Activated CD8-positive, alpha-beta memory T cell treated with anti-CD3 and anti-CD28 coated beads, Interleukin-2, amount 50 U/mL, for 48 hours (primary cell): Measurements from ENCODE around the gene SYT7.

Source experiments
- DNase-seq: peaks from one replicate; pipeline ENCODE4 v3.0.0-alpha.2; 2020

Gene SYT7

DNA sequence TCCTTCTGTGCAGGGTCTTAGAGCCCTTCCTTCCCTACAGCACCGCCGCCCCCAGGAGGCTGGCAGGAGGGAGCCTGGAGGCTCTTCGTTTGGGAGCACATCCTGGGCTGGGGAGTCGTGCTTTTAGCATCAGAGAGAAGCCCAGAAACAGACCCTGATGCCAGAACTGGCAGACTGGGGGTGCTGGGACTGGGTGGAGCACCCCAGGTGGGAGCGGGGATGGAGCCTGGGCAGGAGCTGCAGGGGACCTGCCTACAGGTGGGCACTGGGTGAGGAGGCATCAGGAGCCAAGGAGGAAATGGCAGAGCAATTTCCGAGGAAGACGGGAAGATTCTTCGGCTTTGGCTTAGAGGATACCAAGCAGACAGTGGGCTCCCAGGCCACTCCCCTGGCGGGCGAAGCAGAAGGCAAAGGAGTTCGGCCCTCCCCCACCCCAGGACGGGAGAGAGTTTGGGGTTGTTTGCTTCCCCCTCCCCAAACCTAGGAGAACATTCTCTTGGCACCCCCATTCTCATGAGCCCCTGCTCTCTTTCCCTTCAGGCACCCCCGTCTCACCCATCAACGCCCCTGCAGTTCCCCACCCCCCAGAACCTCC lies 1.1 kb downstream of the SYT7 start:
- no peak for DNase-seq

DNA sequence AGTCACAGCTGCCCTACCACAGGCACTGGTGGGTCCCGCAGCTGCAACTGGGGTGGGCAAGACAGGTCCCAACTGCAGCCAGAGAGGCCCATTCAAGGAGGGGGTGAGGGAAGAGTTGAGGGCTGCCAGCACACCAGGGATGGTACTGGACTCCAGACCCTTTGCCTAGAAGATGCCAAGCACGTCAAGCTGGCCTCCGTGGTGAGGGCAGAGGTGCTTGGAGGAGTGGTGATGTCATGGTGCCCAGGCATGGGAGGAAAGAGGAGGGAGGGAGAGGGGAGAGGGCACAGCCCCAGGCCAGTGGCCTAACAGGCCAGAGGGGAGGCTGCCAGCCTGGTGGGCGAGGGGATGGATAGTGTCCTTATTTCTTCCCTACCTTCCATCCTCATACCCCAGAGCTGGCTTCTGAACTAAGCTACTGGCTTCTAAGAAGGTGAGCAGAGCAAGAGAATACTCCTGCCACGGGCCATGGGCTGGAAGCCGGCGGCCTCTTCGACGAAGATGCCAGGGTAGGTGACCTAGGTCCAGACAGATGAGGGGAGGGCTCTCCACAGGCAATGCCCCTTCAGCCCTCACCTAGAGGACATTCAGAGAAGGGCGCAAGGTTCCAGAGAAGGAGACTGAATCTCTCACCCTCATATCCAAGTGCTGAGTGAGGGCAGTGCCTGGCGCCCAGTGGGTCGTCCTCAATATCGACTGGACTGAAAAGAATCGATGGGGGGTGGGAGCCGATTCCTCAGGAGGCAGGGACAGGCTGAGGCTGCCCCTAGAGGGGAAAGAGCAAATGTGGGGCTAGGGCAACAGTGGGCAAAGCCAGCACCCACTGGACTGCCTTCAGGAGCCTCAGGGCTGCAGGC lies 1.8 kb downstream of the SYT7 start:
- no peak for DNase-seq

DNA sequence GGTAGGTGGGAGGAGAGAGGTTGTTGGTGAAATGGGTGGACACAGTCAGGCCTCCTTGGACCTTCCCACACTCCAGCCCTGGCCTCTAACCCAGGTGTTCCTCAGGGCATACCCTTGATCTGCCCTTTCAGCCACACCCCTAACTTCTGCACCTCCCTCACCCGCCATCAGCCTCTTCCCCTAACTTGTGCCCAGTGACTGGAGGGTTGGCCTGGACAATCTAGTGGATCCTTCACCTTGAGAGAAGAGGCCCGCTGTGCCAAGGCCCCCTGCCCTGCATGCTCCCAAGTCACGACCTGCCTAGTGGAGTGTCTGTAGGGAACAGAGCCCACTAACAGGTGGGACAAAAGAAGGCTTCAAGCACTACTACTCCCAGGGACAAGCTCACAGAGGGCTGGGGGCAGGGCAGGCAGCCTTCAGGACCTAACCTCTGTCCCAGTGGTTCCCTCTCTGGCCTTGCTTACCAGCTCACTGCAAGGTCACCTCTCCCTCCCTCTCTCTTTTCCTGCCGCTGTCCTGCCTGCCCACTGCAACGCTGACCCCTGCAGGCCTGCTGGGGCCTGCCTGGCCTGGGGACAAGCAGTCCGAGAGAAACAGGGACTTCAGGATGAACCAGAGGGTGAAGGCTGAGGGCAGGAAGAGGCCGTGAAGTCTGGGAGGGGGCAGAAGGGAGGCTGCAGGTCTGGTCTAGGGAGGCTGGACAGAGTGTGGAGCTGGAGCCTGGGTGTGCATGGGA lies 3.3 kb downstream of the SYT7 start:
- no peak for DNase-seq

DNA sequence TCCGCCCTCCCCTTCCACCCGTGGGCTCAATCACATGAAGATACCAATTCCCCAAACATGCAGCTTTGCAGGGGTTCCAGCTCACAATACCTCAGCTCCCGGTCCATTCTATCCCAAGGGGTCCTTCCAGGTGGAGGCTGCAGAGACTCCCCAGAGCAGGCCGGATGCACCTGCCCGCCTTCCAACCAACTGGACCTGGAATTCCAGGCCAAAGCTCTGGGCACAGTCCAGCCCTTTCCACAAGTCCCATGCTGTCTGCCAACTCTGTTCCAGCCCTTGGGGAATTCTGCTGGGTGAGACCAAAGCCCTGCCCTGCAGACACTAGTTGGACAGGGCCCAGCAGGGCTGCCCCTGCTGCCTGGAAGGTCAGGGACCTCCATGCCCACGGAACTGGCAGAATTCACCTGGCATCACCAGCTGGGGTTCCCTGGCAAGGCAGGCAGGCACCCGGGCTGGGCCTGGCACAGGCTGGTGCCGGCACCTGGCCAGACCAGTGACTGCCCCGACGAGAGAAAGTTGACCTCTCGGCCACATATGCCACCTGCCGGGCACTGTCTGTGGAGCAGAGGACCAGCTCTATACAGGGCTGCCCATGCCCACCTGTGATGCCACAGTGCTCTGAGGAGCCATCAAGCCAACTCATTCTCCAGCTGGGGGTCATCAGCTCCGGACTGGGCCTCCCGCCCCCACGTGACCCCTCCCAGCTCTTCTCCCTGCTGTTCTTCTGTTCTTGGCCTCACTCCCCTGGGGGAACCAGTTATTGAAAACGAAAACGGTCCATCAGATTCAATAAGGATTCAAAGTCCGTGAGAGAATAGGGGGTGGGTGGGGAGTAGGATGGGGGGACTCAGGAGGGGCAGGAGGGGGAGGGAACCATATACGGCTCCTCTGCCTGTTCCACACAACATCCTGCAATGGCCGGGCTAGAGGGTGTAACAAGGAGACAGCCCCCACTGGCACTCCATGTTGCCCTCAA lies 4.7 kb downstream of the SYT7 start:
- DNase-seq, result no peak

DNA sequence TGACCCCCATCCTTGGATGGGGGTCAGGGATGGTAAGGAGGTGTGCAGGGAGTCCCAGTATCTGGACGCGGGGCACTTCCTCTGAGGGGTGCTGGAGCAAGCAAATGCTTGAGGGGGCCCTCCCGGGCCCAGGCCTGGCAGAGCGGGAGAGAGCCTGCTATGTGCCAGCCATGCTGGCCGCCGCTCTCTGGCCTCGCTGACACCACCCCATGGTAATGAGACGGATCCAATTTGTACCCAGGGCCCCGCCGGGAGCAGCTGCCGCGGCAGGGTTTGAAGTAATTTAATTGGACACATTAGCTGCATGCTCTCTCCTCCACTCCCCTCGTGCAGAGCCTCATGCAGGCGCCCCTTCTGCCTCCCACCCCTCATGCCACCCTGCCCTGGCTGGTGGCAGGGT lies 6.3 kb downstream of the SYT7 start:
- DNase-seq, result no peak

DNA sequence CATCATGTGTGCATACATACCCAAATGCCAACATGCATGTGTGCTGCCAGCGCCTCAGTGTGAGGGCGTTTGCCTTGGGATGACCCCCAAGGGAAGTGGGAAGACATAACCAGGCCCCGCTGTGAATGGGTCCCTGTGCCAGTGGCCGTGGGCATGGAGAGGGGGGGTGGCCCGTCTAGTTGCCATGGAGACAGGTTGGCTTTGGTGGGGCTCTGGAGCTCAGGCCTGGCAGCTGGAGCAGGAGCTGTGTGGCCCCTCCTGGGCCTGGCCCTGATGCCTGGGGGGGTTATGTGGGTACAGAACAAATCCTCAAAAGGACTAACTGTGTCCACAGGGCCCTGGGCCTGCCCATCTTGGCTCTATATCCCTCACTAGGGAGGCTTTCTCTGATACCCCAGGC lies 8.0 kb downstream of the SYT7 start:
- DNase-seq, result no peak

DNA sequence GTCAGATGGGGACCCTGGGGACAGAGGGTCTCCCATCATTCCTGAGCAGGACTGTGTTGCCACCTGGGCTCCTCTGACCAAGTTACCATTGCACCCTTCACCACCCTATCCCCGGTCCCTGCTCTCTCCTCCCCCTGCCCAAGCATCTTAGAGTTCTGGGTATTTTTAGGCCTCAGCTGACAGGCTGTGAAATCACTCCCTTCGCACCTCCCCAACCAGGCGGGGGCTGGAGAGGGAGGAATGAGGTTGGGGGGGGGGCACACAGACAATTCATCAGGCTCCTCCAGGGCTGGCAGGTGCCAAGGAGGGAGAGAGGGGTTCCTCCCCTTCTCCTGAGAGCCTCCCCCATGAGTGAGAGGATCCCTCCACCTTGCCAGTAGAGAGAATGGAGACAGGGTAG lies 9.0 kb downstream of the SYT7 start:
- DNase-seq, result no peak

DNA sequence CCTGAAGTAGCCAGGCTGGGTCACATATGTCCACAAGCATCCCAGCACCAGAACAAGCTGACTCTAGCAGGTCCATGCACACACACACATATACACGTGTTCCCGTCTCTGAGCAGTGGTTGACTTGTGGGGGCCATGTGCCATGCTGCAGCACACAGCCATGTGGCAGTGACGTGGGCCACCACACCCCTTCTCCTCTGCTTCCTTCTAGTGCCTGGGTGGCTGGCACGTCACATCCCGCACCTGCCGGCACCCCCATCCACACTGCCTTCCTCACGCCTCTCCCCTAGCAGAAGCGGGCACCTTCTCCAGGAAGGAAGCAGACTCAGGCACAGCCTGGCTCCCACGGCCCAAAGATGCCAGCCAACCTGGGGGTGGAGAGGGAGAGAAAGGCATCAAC lies 9.5 kb downstream of the SYT7 start:
- no peak for DNase-seq

DNA sequence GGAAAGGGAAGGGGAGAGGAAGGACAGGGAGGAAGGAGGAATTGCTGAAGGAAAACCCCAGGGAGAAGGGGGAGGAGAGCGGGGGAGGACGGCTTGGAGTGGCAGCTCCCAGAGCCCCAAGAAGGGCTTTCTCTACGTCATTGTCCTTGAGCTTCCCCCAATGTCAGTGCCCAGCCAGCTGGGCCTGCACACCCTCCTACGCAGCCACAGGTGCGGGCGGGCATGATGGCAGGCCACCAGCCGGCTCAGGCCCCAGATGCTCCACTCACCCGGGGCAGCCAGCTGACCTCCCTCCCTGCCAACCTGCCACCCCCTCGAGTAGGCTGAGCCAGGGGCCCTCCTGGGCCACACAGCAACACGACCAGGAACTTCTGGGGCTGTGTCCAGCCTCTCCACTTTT lies 11.2 kb downstream of the SYT7 start:
- no peak for DNase-seq

DNA sequence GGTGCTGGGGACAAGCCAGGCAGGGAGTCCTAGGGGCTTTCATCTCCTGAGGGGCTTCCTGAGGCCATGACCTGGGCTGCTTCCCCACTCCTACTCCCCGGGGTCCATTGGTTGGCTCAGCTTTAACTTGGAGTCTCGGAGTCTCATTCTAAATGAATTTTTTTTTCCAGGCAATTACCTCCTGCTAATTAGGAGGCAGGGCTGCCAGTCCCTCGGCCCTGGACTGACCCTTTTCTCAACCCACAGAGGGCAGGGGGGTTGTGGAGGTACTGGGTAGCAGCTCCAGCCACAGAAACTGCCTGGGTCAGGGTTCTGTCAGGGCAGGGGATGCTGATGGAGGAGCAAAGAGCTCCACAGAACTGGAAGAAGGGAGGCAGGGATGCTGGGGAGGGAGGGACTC lies 11.9 kb downstream of the SYT7 start:
- DNase-seq, result no peak

DNA sequence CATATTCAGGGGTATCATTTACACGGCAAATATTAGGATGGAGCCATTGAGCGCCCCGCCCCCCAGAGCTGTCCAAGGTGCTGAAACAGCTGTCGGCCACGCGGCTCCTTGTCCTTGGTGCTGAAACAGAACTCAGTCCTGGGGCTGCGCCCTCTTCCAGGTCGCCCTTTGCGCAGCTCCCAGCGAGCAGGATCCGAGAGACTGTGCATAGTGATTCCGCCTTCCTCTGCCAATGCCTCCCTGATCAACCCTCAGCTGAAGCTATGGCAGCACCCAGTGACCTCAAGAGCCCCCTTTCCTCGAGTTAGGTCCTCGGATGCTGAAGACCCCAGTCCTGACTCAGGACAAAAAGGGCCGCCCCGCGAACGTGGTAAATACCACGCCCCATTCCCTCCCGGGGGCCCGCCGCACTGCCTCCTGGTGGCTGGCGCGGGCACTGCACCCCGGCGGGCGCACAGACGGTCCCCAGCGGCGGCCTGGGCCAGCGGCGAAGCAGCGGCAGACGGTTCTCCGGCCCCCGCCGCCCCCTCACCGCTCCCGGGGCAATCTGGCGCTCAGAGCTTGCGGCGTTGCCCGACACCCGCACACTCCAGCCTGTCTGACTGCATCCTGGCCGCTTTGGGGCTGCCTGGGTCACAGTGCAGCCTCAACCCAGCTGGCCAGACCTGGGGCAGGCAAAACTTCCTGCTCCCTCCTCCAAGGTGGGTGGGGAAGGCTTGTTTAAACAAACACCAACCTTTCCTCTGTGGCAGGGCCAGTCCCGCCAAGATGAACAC lies 13.4 kb downstream of the SYT7 start:
- peak; percentile 94 for DNase-seq

DNA sequence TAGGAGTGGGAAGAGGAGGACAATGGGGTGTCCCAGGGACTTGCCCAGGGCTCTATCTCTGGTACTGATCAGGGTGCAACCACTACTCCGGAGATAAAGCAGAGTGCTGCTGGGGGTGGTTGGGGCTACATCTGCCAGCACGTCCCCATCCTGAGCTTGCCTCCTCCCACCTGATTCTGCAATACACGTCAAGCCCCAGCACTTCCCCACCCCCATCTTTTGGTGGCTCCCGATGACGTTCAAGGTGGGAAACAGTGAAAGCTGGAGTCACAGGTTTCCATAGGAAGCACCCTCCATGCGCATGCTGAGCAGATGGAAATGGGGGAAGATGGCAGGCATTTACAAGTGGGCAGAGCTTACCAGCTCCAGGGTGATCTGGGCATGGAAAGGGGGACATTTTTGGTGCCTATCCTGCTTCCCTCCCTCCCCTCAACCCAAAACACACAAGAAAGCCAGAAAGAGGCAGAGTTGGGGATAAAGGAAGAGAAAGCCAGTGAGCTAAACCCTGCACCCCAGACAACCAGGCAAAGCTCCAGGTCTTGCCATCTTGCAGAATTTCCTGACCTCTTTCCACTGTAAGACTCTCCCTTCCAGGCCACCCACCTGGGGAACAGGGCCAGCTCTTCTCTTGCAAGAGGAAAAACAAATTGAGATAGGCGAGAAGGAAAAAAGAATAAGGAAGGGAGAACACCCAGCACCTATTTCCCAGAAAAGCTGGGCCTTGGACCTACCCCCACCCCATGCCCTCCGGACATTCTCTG lies 15.8 kb downstream of the SYT7 start:
- DNase-seq, result no peak

DNA sequence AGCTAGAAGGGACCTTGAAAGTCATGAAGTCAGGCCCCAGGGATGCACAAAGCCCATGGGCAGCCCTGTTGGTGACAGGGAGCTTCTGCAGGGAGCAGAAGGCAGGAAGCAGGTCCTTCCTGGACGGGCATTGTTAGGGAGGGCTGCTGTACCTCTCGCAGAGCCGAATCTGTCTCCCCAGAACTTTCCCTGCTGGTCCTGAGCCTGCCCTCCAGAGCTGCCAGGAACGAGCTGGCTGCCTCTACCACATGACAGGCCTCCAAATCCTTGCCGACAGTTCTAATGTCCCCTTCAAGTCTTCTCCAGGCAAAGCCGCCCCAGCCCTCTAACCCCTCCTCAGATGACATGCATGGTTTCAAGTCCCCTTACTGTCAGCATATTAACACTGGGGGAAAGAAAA lies 20.1 kb downstream of the SYT7 start:
- DNase-seq, result no peak

DNA sequence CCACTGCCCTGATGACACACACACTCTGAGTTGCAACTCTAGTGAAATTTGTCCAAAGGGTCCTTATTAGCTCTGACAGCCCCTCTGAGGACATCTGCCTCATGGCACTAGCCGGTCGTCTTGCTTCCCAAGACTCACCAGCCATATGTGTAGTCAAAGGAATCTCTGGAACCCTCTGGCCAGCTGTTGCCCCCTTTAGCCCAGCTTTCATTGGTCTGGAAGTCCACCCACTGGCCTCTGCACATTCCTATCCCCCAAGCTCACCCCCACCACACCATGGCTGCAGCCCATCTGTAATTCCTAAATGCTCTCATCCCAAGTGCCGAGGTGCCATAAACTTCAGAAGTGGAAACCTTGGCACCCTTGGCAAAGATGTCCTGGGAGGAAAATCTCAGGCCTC lies 24.3 kb downstream of the SYT7 start:
- no peak for DNase-seq

DNA sequence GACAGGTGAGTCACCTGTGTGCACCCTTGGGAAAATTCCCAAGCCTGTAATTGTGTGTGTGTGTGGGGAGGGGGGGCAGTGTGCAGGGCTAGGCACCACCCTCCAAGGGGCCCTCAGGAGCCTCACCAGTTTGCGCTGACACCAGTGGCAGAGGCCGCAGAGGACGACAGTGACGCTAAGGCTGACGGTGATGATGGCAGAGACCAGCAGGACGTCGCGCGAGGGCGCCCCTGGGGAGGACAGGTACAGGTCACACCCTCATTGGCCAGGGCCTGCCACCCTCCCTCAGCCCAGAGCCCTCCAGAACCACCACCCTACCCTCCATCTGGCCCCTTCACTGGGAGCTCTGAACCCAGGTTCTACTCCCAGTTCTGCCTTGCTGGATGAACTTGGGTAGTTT lies 24.9 kb downstream of the SYT7 start:
- no peak for DNase-seq

DNA sequence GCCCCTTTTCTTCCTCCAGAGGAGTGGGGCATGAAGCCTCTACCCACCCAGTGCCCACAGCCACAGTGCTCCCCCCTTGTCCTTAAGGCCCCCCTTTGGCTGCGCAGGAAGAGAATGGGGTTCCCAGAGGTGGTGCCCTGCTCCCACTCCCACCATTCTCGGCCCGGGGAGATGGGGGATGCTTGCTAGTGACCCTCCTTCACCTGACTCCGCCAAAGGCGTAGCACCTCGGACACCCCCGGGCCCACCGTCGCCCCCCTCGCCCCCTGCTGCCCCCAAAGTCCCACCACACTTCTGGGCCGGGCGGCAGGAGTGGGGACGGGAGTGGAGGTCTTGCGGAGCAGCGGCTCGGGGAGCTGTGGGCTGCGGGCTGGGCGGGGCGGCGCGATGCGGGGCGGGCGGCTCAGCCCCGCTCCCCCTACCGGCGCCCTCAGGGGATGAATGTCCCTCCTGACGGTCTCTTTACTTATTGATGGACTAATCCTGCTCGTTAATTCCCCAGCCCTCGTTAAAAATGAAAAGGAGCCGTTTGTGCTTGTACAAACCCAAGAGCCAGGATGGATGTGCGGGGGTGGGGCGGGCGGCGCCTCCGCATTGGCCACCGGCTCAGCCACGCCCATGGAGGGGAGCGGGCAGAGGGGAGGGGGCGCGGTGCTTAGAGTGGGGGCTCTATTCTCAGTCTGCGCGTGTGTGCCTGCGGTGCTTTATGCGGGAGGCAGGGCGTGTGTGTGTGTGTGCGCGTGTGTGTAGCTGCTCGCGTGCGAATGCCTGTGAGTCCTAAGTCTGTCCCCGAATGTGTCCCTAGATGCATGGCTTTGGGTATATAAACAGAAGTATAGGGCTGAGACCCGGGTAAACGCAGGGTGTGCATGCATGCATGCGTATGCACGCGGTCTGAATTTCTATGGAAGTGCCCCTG lies 25.6 kb downstream of the SYT7 start:
- no peak for DNase-seq

DNA sequence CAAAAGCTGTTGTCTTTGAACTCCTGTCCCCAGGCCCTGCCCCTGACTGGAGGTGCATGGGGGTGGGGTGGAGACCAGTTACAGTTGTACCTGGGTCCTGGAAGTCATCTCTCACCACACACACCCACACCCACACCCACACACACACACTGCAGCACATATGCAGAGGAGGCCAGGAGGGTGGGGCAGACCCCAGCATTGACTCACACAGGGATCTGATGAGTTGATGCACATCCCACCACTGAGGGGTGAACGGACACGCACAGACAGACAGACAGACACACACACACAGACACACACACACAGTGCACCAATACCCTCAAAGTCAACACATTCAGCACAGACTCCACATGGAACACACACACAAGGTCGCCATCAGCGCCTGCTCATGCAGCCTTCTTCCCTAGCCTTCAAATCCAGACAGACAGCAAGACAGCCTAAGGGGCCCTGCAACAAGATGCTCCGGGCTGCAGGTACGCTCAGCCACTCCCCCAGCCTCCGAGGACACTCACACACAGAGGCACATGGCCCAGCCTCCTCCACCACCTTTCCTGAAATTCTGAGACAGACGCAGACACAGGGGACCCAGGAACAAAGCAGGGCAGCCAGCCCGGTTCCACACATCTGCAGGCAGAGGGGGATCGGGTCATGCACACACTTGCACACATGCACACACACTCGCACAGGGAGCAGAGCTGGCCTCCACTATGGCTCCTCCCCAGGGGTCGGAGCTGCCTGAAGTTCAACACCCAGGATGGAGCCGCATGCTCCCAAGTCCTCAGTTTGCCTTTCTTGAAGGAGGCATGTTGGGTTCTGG lies 26.5 kb downstream of the SYT7 start:
- no peak for DNase-seq

DNA sequence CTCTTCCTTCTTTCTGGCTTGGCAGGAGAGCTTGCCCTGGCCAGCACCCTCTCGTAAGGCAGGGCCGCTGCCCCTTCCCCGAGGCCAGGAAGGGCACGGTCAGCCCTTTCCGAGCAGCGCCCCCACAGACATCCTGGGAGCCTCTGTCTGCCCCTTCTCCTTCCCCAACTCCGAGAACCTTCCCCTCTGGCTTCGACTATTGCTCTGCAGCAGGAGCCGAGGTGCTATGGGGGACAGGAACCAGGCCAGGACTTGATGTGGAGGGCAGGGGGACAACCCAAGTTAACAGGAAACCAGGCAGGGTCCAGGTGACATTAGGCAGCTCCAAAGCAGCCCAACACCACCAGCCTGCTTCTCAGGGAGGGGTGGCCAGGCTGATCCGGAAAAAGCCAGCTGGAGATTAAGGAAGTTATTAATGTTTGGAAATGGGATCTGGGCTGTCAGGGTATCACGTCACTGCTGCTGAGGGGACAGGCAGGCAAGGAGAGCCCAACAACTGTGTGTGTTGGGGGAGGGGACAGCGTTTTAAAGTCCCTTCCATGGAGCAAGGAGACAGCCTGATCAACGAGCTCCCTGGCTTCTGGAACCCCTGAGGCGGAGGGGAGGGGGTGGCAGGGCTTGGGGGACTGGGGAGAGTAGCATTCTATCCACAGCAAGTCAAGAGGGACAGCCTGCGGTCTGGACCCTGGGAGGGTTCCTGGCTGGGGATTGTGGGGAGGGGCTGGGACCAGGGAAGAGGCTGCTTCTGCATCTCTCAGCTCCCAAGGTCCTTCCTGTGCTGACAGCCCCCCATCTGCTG lies 27.3 kb downstream of the SYT7 start:
- DNase-seq, result no peak
